Measurements from ENCODE around the gene ASB10. TPM values are rescaled to one million over a fixed set of nuclear protein-coding genes. Genes with fewer than 3 reads are reported as not detected.

ASB10 gene
- total and polyA plus RNA-seq, 2 of the 13 experiments (the other 11 are each of a cell fraction or from before 2014, with no cell fraction given), result not detected

DNA sequence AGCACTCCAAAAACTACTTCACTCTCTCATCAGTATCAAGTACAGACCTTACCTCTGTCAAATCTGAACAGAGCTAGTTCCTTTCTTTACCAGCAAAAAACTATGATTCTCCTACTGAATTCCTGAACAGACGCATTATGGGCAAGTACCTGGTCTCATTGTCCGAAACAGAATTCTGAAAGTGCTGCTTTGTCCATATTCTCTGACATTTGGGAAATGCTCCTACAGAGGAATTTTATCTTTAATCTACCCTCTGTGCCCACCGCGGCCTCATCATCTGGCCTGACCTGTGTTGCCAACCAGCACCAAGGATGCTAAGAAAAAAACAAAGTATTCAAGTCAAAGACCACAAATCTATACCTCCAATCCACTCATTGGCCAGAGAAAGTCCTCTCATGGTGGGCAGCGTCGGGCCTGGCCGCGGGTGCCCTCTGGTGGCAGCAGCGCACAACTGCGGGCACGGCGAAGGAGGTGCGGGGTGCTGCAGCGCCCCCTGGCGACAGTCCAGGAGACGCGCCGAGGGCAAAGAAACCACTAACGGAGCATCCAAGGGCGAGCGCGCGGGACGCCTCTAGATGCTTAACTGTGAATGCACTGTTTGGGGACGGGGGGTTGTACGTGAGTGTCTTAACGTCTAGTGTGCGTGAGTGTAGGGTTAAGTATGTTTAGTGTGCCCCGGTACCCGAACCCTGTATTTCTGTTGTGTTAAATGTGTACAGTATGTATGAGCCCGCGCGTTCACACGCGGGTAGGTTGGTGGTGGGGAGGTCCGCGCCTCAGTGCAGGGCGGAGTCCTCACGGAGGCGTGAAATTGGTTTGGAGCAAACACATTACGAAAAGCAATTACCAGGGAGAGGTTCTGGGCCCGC, 14.5 kb downstream of the ASB10 start (continued):
- TF ChIP-seq, protein P1, sequence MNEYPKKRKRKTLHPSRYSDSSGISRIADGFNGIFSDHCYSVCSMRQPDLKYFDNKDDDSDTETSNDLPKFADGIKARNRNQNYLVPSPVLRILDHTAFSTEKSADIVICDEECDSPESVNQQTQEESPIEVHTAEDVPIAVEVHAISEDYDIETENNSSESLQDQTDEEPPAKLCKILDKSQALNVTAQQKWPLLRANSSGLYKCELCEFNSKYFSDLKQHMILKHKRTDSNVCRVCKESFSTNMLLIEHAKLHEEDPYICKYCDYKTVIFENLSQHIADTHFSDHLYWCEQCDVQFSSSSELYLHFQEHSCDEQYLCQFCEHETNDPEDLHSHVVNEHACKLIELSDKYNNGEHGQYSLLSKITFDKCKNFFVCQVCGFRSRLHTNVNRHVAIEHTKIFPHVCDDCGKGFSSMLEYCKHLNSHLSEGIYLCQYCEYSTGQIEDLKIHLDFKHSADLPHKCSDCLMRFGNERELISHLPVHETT (CRISPR knock-in tag; conservative IDR thresholded peaks at IDR 0.05), result no peak
- no peak for TF ChIP-seq ZNF704 (CRISPR knock-in tag; IDR thresholded peaks at IDR 0.05; ENCODE audit: borderline replicate concordance)
- no peak for TF ChIP-seq ZNF773 (CRISPR knock-in tag; IDR thresholded peaks at IDR 0.05; ENCODE audit: borderline replicate concordance)
- no peak for TF ChIP-seq POLR2G (IDR thresholded peaks at IDR 0.05; ENCODE audit: low read depth, low read length)
- TF ChIP-seq TMF1 (CRISPR knock-in tag; IDR thresholded peaks at IDR 0.05; ENCODE audit: low read depth), result no peak
- TF ChIP-seq, protein P2, sequence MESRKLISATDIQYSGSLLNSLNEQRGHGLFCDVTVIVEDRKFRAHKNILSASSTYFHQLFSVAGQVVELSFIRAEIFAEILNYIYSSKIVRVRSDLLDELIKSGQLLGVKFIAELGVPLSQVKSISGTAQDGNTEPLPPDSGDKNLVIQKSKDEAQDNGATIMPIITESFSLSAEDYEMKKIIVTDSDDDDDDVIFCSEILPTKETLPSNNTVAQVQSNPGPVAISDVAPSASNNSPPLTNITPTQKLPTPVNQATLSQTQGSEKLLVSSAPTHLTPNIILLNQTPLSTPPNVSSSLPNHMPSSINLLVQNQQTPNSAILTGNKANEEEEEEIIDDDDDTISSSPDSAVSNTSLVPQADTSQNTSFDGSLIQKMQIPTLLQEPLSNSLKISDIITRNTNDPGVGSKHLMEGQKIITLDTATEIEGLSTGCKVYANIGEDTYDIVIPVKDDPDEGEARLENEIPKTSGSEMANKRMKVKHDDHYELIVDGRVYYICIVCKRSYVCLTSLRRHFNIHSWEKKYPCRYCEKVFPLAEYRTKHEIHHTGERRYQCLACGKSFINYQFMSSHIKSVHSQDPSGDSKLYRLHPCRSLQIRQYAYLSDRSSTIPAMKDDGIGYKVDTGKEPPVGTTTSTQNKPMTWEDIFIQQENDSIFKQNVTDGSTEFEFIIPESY (CRISPR knock-in tag; IDR thresholded peaks at IDR 0.05), result peak; percentile 94
- TF ChIP-seq ZNF761 (CRISPR knock-in tag; conservative IDR thresholded peaks at IDR 0.05), result no peak
- no peak for TF ChIP-seq ZNF816 (CRISPR knock-in tag; IDR thresholded peaks at IDR 0.05; ENCODE audit: borderline replicate concordance)
- no peak for TF ChIP-seq ZNF253 (CRISPR knock-in tag; IDR thresholded peaks at IDR 0.05; ENCODE audit: borderline replicate concordance)
- TF ChIP-seq, protein P3, sequence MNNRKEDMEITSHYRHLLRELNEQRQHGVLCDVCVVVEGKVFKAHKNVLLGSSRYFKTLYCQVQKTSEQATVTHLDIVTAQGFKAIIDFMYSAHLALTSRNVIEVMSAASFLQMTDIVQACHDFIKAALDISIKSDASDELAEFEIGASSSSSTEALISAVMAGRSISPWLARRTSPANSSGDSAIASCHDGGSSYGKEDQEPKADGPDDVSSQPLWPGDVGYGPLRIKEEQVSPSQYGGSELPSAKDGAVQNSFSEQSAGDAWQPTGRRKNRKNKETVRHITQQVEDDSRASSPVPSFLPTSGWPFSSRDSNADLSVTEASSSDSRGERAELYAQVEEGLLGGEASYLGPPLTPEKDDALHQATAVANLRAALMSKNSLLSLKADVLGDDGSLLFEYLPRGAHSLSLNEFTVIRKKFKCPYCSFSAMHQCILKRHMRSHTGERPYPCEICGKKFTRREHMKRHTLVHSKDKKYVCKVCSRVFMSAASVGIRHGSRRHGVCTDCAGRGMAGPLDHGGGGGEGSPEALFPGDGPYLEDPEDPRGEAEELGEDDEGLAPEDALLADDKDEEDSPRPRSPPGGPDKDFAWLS (CRISPR knock-in tag; IDR thresholded peaks at IDR 0.05; ENCODE audit: borderline replicate concordance), result no peak
- no peak for TF ChIP-seq NR2F6 (IDR thresholded peaks at IDR 0.05)
- TF ChIP-seq NR2F6 (CRISPR knock-in tag; IDR thresholded peaks at IDR 0.05), result peak; percentile 32; the same call in 1 of the 2 replicates
- TF ChIP-seq ZNF737 (CRISPR knock-in tag; IDR thresholded peaks at IDR 0.05; ENCODE audit: borderline replicate concordance), result no peak
- TF ChIP-seq IKZF1 (IDR thresholded peaks at IDR 0.05), result no peak
- no peak for TF ChIP-seq ZFP37 (CRISPR knock-in tag; IDR thresholded peaks at IDR 0.05; ENCODE audit: borderline replicate concordance)
- TF ChIP-seq SNAPC2 (CRISPR knock-in tag; IDR thresholded peaks at IDR 0.05), result no peak
- no peak for TF ChIP-seq SOX6 (IDR thresholded peaks at IDR 0.05)
- TF ChIP-seq SOX6 (CRISPR knock-in tag; IDR thresholded peaks at IDR 0.05), result peak; percentile 28; the same call in 1 of the 2 replicates
- peak; percentile 30; the same call in 1 of the 2 replicates for TF ChIP-seq BCL6 (CRISPR knock-in tag; IDR thresholded peaks at IDR 0.05)
- no peak for TF ChIP-seq ARID2 (CRISPR knock-in tag; IDR thresholded peaks at IDR 0.05; ENCODE audit: borderline replicate concordance)
- no peak for TF ChIP-seq ZNF558 (CRISPR knock-in tag; IDR thresholded peaks at IDR 0.05; ENCODE audit: borderline replicate concordance)
- TF ChIP-seq ELK4 (CRISPR knock-in tag; IDR thresholded peaks at IDR 0.05; ENCODE audit: borderline replicate concordance), result no peak
- TF ChIP-seq ZMYM4 (CRISPR knock-in tag; IDR thresholded peaks at IDR 0.05), result peak; percentile 62
